NCI-H1417 (cell line): Measurements from ENCODE around the gene BCL2L1.
"Not testable (repeated sequence)": the region's sequence is repeated elsewhere in the genome, so short reads cannot be mapped to it uniquely, and the experiment has no call there.

Experiments used
- DNase-seq, 3 experiments: peaks; one replicate each; lab custom pipeline; 2025; lab: John Stamatoyannopoulos, UW

The BCL2L1 gene

GRCh38 chr20:31653561-31653960 is 69.1 kb downstream of the BCL2L1 start:
- DNase-seq: no peak

- DNase-seq: no peak
Measured at GRCh38 chr20:31652917-31653396, 69.7 kb downstream of the BCL2L1 start.

- DNase-seq: not testable (repeated sequence)
Measured at GRCh38 chr20:31648104-31648503, 74.6 kb downstream of the BCL2L1 start.

GRCh38 chr20:31644701-31645100 is 78.0 kb downstream of the BCL2L1 start:
- DNase-seq: peak in 2 of 3 experiments; percentile 8 to 25

GRCh38 chr20:31643522-31643921 is 79.1 kb downstream of the BCL2L1 start:
- no peak for DNase-seq

GRCh38 chr20:31642837-31643236 is 79.8 kb downstream of the BCL2L1 start:
- DNase-seq: no peak

GRCh38 chr20:31641391-31641790 is 81.3 kb downstream of the BCL2L1 start:
- DNase-seq: no peak

GRCh38 chr20:31640259-31640658 is 82.4 kb downstream of the BCL2L1 start:
- DNase-seq: no peak

- no peak for DNase-seq
Measured at GRCh38 chr20:31638816-31639215, 83.9 kb downstream of the BCL2L1 start.

- DNase-seq: peak in 1 of 3 experiments; percentile 5
Measured at GRCh38 chr20:31638317-31638716, 84.4 kb downstream of the BCL2L1 start.

- DNase-seq: no peak
Measured at GRCh38 chr20:31637660-31638059, 85.0 kb downstream of the BCL2L1 start, which contains the start of gene COX4I2. Gene COX4I2 (plus strand): TSS chr20:31637912. CDS start chr20:31639018, 1,106 bp downstream.

- no peak for DNase-seq
Measured at GRCh38 chr20:31633339-31633914, 89.2 kb downstream of the BCL2L1 start.

- DNase-seq: no peak
Measured at GRCh38 chr20:31632548-31633338, 89.9 kb downstream of the BCL2L1 start.

GRCh38 chr20:31630187-31630790 is 92.4 kb downstream of the BCL2L1 start:
- DNase-seq: no peak

GRCh38 chr20:31628057-31628456 is 94.6 kb downstream of the BCL2L1 start:
- DNase-seq: not testable (repeated sequence)

- DNase-seq: not testable (repeated sequence)
Measured at GRCh38 chr20:31626534-31626933, 96.1 kb downstream of the BCL2L1 start.

GRCh38 chr20:31623123-31623505 is 99.6 kb downstream of the BCL2L1 start:
- DNase-seq: not testable (repeated sequence)

- DNase-seq: no peak
Measured at GRCh38 chr20:31620246-31620645, 102.4 kb downstream of the BCL2L1 start.

GRCh38 chr20:31617432-31618104 is 105.1 kb downstream of the BCL2L1 start:
- no peak for DNase-seq

GRCh38 chr20:31615416-31615815 is 107.3 kb downstream of the BCL2L1 start:
- DNase-seq: no peak
